ENCODE data around the gene TAS2R38.
A peak's percentile ranks its signal among the peaks of the same experiment; 100 is the strongest.

GRCh38 chr7:141975806-141976523, 2.4 kb upstream of the TAS2R38 start:
- TF ChIP-seq, protein P1, sequence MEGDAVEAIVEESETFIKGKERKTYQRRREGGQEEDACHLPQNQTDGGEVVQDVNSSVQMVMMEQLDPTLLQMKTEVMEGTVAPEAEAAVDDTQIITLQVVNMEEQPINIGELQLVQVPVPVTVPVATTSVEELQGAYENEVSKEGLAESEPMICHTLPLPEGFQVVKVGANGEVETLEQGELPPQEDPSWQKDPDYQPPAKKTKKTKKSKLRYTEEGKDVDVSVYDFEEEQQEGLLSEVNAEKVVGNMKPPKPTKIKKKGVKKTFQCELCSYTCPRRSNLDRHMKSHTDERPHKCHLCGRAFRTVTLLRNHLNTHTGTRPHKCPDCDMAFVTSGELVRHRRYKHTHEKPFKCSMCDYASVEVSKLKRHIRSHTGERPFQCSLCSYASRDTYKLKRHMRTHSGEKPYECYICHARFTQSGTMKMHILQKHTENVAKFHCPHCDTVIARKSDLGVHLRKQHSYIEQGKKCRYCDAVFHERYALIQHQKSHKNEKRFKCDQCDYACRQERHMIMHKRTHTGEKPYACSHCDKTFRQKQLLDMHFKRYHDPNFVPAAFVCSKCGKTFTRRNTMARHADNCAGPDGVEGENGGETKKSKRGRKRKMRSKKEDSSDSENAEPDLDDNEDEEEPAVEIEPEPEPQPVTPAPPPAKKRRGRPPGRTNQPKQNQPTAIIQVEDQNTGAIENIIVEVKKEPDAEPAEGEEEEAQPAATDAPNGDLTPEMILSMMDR (IDR thresholded peaks at IDR 0.05) = peak; percentile 50 to 72 (median 66)
- no peak for TF ChIP-seq POLR2A (IDR thresholded peaks at IDR 0.05)
